Pancreas (tissue), 10 donors: Measurements from ENCODE around the gene PRSS57. TPM values are rescaled to one million over a fixed set of nuclear protein-coding genes. Genes with fewer than 3 reads are reported as not detected.
A peak's percentile ranks its signal among the peaks of the same experiment; 100 is the strongest.

ENCODE experiments used
- ATAC-seq, 4 donors: fragments of 200-7000 bp; cut with Tn5 transposase; one replicate each; pipeline versions ENCODE4 v1.8.0 to v1.9.1; 2020; ENCODE audit warnings: mild to moderate bottlenecking in 4 of 4, moderate library complexity in 4 of 4
- DNase-seq, 6 donors: peaks; one replicate each; pipeline ENCODE4 v3.0.0-alpha.2; 2020
- FAIRE-seq: peaks from 2 replicates; lab custom pipeline; 2012; peaks lifted over from hg19 to GRCh38; lab: Jason Lieb, UNC
- H3K27ac ChIP-seq, 4 donors: fragments of 200-600 bp; sonication (generic); 1 replicate in 3 of 4; 2 replicates in 1 of 4; pipeline versions ENCODE4 v1.5.0 to v1.8.0; 2020
- H3K27me3 ChIP-seq, 4 donors: fragments of 200-600 bp; one replicate each; pipeline ENCODE4 v1.8.0; 2021
- H3K36me3 ChIP-seq, 3 donors: fragments of 200-600 bp; sonication (generic) in 1 of 3; one replicate each; pipeline versions ENCODE4 v1.5.0 to v1.8.0; 2020 to 2021
- H3K4me1 ChIP-seq, 3 donors: fragments of 200-600 bp; one replicate each; pipeline ENCODE4 v1.8.0; 2021
- H3K4me3 ChIP-seq, 4 donors: fragments of 200-600 bp; sonication (generic) in 2 of 4; one replicate each; pipeline versions ENCODE4 v1.5.0 to v1.8.0; 2020 to 2021
- H3K9me3 ChIP-seq, 4 donors: fragments of 200-600 bp; one replicate each; pipeline ENCODE4 v1.8.0; 2021
- WGBS, 2 donors: extraction: QIAGEN DNeasy Blood & Tissue Kit; methylation state at CpG; one replicate each; pipeline ENCODE4 v1.1.7; 2013; 5-methylcytosine and 5-hydroxymethylcytosine counted together
- intact Hi-C, 3 donors: fragments of 100-400 bp; cut with DNase I; formaldehyde crosslinking; loops; one replicate each; pipeline versions ENCODE4 v1.11.1 to v1.14.2; 2022
- polyA plus RNA-seq, 2 donors: library from polyadenylated mRNA; stranded (reverse); fragments of 200-250 nt; gene quantifications; one replicate each; pipeline ENCODE4 v1.2.3, GENCODE V29; 2013
- total RNA-seq, 6 donors: library from RNA; stranded (reverse); fragmentation: NEBNext Ultra II Directional in 4 of 6; extraction: Animal tissue kit (Norgen Biotek cat#: 25700) in 4 of 6; gene quantifications; one replicate each; pipeline versions ENCODE4 v1.2.1 to v1.2.4, GENCODE V29; 2021 to 2023
- TF ChIP-seq, protein P1 (sequence below), 4 donors: fragments of 200-600 bp; sonication (generic) in 3 of 4; IDR thresholded peaks; one replicate each; pipeline versions ENCODE4 v1.5.0 to v1.8.0; 2021; ENCODE audit warnings: antibody characterized with exemption in 4 of 4
- donor health status: healthy with polysubstance abuse.
- donor health status: DM: no; HTN: no; CAD: no; lungs with moderate emphysema.
- donor health status: DM: no; HTN: no; CAD: no.
- donor health status: control.
- donor health status: control.
- donor health status: Bipolar disorder and iron deficiency.
- donor health status: DM: yes; HTN: yes; CAD: no.
- donor health status: DM: no; HTN: no; CAD: no.
- donor health status: DM: no; HTN: no; CAD: no.
- donor health status: DM: yes; HTN: yes; CAD: no.

The PRSS57 gene
- total and polyA plus RNA-seq, 8 donors: not detected

DNA sequence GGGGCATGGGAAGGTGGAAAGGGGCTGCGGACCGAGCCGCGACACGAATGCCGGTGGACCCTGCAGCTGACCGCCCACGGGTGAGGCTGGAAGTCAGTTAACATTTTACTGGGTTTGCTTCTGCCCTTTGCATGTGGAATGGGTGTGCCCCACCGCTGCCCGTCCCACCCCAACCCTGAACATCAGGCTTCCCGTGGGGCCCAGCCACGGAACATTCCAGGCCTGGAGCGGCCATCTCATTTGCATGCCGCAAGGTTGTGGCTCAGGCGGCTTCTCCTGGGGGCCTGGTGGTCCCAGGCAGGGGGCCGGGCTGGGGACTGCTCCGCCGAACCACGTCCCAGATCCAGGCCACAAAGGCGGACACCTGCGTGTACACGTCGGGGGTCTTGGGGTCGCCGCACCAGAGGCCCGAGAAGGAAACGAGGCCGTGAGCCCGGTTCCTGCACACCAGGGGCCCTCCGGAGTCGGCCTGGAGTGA, 9.8 kb downstream of the PRSS57 start:
- Histone ChIP-seq H3K4me3 (no peak overlapping the region), H3K36me3 (no peaks in the 10 kb centered on the region), H3K27me3 (no peaks in the 10 kb centered on the region), H3K4me1 (no peaks in the 10 kb centered on the region), H3K9me3 (no peaks in the 10 kb centered on the region), H3K27ac (no peak overlapping the region)
- intact Hi-C loops: no loop called here
- peak in 1 of 6 donors; percentile 66 for DNase-seq
- FAIRE-seq: no peak
- TF ChIP-seq, protein P1, sequence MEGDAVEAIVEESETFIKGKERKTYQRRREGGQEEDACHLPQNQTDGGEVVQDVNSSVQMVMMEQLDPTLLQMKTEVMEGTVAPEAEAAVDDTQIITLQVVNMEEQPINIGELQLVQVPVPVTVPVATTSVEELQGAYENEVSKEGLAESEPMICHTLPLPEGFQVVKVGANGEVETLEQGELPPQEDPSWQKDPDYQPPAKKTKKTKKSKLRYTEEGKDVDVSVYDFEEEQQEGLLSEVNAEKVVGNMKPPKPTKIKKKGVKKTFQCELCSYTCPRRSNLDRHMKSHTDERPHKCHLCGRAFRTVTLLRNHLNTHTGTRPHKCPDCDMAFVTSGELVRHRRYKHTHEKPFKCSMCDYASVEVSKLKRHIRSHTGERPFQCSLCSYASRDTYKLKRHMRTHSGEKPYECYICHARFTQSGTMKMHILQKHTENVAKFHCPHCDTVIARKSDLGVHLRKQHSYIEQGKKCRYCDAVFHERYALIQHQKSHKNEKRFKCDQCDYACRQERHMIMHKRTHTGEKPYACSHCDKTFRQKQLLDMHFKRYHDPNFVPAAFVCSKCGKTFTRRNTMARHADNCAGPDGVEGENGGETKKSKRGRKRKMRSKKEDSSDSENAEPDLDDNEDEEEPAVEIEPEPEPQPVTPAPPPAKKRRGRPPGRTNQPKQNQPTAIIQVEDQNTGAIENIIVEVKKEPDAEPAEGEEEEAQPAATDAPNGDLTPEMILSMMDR (IDR thresholded peaks at IDR 0.05): no peak
- 77 to 85% methylated on average over 31 of the region's 31 CpGs for WGBS, 2 donors
- ATAC-seq: no peak

DNA sequence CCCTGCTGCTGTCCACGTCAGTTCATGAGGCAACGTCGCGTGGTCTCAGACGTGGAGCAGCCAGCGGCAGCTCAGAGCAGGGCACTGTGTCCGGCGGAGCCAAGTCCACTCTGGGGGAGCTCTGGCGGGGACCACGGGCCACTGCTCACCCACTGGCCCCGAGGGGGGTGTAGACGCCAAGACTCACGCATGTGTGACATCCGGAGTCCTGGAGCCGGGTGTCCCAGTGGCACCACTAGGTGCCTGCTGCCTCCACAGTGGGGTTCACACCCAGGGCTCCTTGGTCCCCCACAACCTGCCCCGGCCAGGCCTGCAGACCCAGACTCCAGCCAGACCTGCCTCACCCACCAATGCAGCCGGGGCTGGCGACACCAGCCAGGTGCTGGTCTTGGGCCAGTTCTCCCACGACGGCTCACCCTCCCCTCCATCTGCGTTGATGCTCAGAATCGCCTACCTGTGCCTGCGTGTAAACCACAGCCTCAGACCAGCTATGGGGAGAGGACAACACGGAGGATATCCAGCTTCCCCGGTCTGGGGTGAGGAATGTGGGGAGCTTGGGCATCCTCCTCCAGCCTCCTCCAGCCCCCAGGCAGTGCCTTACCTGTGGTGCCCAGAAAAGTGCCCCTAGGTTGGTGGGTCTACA, 12.5 kb downstream of the PRSS57 start:
- intact Hi-C loops: no loop called here
- H3K27me3 ChIP-seq: no peaks in the 10 kb centered on the region
- no peaks in the 10 kb centered on the region for H3K36me3 ChIP-seq
- no peaks in the 10 kb centered on the region for H3K9me3 ChIP-seq
- peaks cover 0 to 4% (median 3%) of the 10 kb centered on the region in 3 donors for H3K4me1 ChIP-seq
- ATAC-seq (no peak), FAIRE-seq (no peak), DNase-seq (peak in 2 of 6 donors; percentile 55 to 79)
- no peak overlapping the region for H3K27ac ChIP-seq
- WGBS, 2 donors: 63 to 69% methylated on average over 25 of the region's 25 CpGs
- H3K4me3 ChIP-seq: no peak overlapping the region
- TF ChIP-seq, protein P1 (IDR thresholded peaks at IDR 0.05): no peak

DNA sequence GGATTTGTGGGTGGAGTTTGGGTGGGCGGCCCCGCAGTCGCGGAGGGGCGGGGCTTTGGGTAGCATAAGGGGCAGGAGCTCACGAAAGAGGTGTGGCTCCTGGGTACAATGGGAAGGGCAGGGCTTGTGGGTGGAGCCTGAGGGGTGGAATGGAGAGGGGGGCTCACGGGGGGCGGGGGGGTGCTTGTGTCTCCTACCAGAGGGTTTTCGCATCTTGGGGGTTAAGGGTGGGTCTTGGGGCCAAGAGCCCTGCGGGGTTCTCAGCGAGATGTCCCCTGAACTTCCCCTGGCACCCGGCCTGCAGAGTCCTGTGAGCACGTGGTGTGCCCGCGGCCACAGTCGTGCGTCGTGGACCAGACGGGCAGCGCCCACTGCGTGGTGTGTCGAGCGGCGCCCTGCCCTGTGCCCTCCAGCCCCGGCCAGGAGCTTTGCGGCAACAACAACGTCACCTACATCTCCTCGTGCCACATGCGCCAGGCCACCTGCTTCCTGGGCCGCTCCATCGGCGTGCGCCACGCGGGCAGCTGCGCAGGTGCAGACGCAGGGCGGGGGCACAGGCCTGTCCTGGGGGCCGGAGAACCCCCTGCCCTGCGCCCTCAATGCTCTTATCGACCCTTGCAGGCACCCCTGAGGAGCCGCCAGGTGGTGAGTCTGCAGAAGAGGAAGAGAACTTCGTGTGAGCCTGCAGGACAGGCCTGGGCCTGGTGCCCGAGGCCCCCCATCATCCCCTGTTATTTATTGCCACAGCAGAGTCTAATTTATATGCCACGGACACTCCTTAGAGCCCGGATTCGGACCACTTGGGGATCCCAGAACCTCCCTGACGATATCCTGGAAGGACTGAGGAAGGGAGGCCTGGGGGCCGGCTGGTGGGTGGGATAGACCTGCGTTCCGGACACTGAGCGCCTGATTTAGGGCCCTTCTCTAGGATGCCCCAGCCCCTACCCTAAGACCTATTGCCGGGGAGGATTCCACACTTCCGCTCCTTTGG, 13.9 kb downstream of the PRSS57 start:
- Histone ChIP-seq H3K9me3 (no peaks in the 10 kb centered on the region), H3K4me1 (peaks cover 0 to 9% (median 3%) of the 10 kb centered on the region in 3 donors), H3K27me3 (no peaks in the 10 kb centered on the region), H3K27ac (peak overlapping the region in 2 of 4 donors; percentile 83 to 85), H3K4me3 (peak overlapping the region in 1 of 4 donors; percentile 86), H3K36me3 (no peaks in the 10 kb centered on the region)
- intact Hi-C loops: no loop called here
- peak in 4 of 6 donors; percentile 60 to 97 (median 92) for DNase-seq
- WGBS, 2 donors: 66 to 72% methylated on average over 53 to 54 of the region's 54 CpGs
- TF ChIP-seq, protein P1 (IDR thresholded peaks at IDR 0.05): no peak
- no peak for FAIRE-seq
- ATAC-seq: no peak

DNA sequence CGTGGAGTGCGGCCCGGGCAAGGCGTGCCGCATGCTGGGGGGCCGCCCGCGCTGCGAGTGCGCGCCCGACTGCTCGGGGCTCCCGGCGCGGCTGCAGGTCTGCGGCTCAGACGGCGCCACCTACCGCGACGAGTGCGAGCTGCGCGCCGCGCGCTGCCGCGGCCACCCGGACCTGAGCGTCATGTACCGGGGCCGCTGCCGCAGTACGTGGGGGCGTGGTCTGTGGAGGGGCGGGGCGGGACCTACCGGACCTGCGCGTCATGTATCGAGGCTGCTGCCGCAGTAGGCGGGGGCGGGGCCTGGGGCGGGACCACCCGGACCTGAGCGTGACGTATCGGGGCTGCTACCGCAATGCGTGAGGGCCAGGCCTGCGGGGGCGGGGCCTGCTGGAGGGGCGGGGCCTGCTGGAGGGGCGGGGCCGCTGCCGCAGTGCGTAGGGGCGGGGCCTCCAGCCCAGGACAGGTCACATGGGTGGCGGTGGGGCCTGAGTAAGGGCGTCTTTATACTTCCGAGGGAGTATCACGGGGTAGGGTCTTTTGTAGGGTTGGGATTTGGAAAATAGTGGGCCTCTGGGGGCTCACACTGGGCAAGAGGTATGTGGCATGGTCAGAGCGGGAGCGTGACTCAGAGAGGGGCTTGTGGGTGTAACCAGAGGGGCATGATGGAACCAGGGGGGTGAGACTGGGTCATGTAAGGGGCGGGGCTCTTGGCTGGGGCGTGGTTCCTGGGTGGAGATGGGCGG, 14.8 kb downstream of the PRSS57 start:
- intact Hi-C loops: no loop called here
- peak; percentile 84 to 91 (median 88) for ATAC-seq
- TF ChIP-seq, protein P1 (IDR thresholded peaks at IDR 0.05): peak; percentile 10 to 31 (median 18)
- WGBS, 2 donors: 1% methylated on average over 64 to 70 of the region's 70 CpGs
- H3K27me3 ChIP-seq: no peaks in the 10 kb centered on the region
- H3K4me1 ChIP-seq: peaks cover 0 to 9% (median 3%) of the 10 kb centered on the region in 3 donors
- no peaks in the 10 kb centered on the region for H3K9me3 ChIP-seq
- no peaks in the 10 kb centered on the region for H3K36me3 ChIP-seq
- H3K4me3 ChIP-seq: peak overlapping the region; percentile 51 to 92 (median 86)
- no peak for FAIRE-seq
- peak overlapping the region; percentile 70 to 91 (median 86) for H3K27ac ChIP-seq
- DNase-seq: peak; percentile 99 to 100 (median 100)
